ENCODE results near the gene ABCC4. TPM values are rescaled to one million over a fixed set of nuclear protein-coding genes. Genes with fewer than 3 reads are reported as not detected.
"Not testable (repeated sequence)": the region's sequence is repeated elsewhere in the genome, so short reads cannot be mapped to it uniquely, and the experiment has no call there.

ABCC4 gene
- polyA plus RNA-seq, 1 donor from 2014 or later: 5.6 TPM

GRCh38 chr13:95193509-95194230, 107.6 kb downstream of the ABCC4 start:
- H3K4me3 Mint-ChIP-seq: no peak overlapping the region
- H3K4me1 Mint-ChIP-seq: peaks cover 0 to 8% (median 2%) of the 10 kb centered on the region in 3 donors
- H3K36me3 Mint-ChIP-seq: peaks cover 2% of the 10 kb centered on the region
- H3K27me3 Mint-ChIP-seq: no peaks in the 10 kb centered on the region
- no peak overlapping the region for H3K27ac Mint-ChIP-seq
- H3K9me3 Mint-ChIP-seq: no peaks in the 10 kb centered on the region

GRCh38 chr13:95192998-95193397, 108.3 kb downstream of the ABCC4 start:
- H3K4me3 Mint-ChIP-seq: no peak overlapping the region
- H3K4me1 Mint-ChIP-seq: peaks cover 0 to 8% (median 2%) of the 10 kb centered on the region in 3 donors
- no peaks in the 10 kb centered on the region for H3K27me3 Mint-ChIP-seq
- H3K9me3 Mint-ChIP-seq: no peaks in the 10 kb centered on the region
- no peak overlapping the region for H3K27ac Mint-ChIP-seq
- peaks cover 2% of the 10 kb centered on the region for H3K36me3 Mint-ChIP-seq

GRCh38 chr13:95192564-95192945, 108.7 kb downstream of the ABCC4 start:
- H3K4me3 Mint-ChIP-seq, H3K36me3 Mint-ChIP-seq, H3K4me1 Mint-ChIP-seq, H3K27ac Mint-ChIP-seq, H3K27me3 Mint-ChIP-seq, H3K9me3 Mint-ChIP-seq: not testable (repeated sequence)

- Mint-ChIP-seq H3K27ac (no peak overlapping the region), H3K4me1 (peaks cover 0 to 8% (median 2%) of the 10 kb centered on the region in 3 donors), H3K36me3 (peaks cover 1% of the 10 kb centered on the region), H3K9me3 (no peaks in the 10 kb centered on the region), H3K4me3 (no peak overlapping the region), H3K27me3 (no peaks in the 10 kb centered on the region)
Observed at GRCh38 chr13:95191821-95192563, 109.3 kb downstream of the ABCC4 start.

- no peaks in the 10 kb centered on the region for H3K9me3 Mint-ChIP-seq
- no peaks in the 10 kb centered on the region for H3K27me3 Mint-ChIP-seq
- H3K4me1 Mint-ChIP-seq: peaks cover 6 to 13% (median 8%) of the 10 kb centered on the region in 3 donors
- H3K36me3 Mint-ChIP-seq: no peaks in the 10 kb centered on the region
- peak overlapping the region in 1 of 4 donors; percentile 17 for H3K4me3 Mint-ChIP-seq
- H3K27ac Mint-ChIP-seq: no peak overlapping the region
Observed at GRCh38 chr13:95188128-95188527, 113.1 kb downstream of the ABCC4 start.

- Mint-ChIP-seq H3K36me3 (peaks cover 4% of the 10 kb centered on the region), H3K4me1 (peaks cover 6 to 10% (median 8%) of the 10 kb centered on the region in 3 donors), H3K4me3 (peak overlapping the region in 2 of 4 donors; percentile 50 to 72), H3K27ac (peak overlapping the region in 1 of 3 donors; percentile 77), H3K27me3 (no peaks in the 10 kb centered on the region), H3K9me3 (no peaks in the 10 kb centered on the region)
Observed at GRCh38 chr13:95185851-95186250, 115.4 kb downstream of the ABCC4 start.

GRCh38 chr13:95185311-95185710, 115.9 kb downstream of the ABCC4 start:
- peaks cover 6 to 10% (median 8%) of the 10 kb centered on the region in 3 donors for H3K4me1 Mint-ChIP-seq
- no peaks in the 10 kb centered on the region for H3K27me3 Mint-ChIP-seq
- peak overlapping the region in 1 of 4 donors; percentile 50 for H3K4me3 Mint-ChIP-seq
- no peaks in the 10 kb centered on the region for H3K9me3 Mint-ChIP-seq
- peak overlapping the region in 1 of 3 donors; percentile 41 for H3K27ac Mint-ChIP-seq
- peaks cover 6% of the 10 kb centered on the region for H3K36me3 Mint-ChIP-seq

GRCh38 chr13:95184317-95184716, 116.9 kb downstream of the ABCC4 start:
- peaks cover 0 to 6% (median 0%) of the 10 kb centered on the region in 3 donors for H3K9me3 Mint-ChIP-seq
- H3K27me3 Mint-ChIP-seq: no peaks in the 10 kb centered on the region
- no peak overlapping the region for H3K27ac Mint-ChIP-seq
- H3K36me3 Mint-ChIP-seq: peaks cover 6% of the 10 kb centered on the region
- peaks cover 6 to 10% (median 6%) of the 10 kb centered on the region in 3 donors for H3K4me1 Mint-ChIP-seq
- H3K4me3 Mint-ChIP-seq: peak overlapping the region in 1 of 4 donors; percentile 74

GRCh38 chr13:95182570-95183265, 118.5 kb downstream of the ABCC4 start:
- Mint-ChIP-seq H3K9me3 (peaks cover 0 to 6% (median 0%) of the 10 kb centered on the region in 3 donors), H3K4me3 (no peak overlapping the region), H3K4me1 (peaks cover 6 to 10% (median 6%) of the 10 kb centered on the region in 3 donors), H3K27me3 (no peaks in the 10 kb centered on the region), H3K27ac (no peak overlapping the region), H3K36me3 (peaks cover 13% of the 10 kb centered on the region)

GRCh38 chr13:95181586-95181985, 119.7 kb downstream of the ABCC4 start:
- H3K4me3 Mint-ChIP-seq: no peak overlapping the region

GRCh38 chr13:95180513-95181245, 120.6 kb downstream of the ABCC4 start:
- H3K27me3 Mint-ChIP-seq: no peaks in the 10 kb centered on the region
- no peak overlapping the region for H3K4me3 Mint-ChIP-seq

More at GRCh38 chr13:95181586-95181985, 119.7 kb downstream of the ABCC4 start:
- peaks cover 13% of the 10 kb centered on the region for H3K36me3 Mint-ChIP-seq
- H3K4me1 Mint-ChIP-seq: peaks cover 6 to 10% (median 6%) of the 10 kb centered on the region in 3 donors
- H3K27ac Mint-ChIP-seq: no peak overlapping the region
- peaks cover 0 to 6% (median 0%) of the 10 kb centered on the region in 3 donors for H3K9me3 Mint-ChIP-seq
- H3K27me3 Mint-ChIP-seq: no peaks in the 10 kb centered on the region

GRCh38 chr13:95176611-95177259, 124.5 kb downstream of the ABCC4 start:
- Mint-ChIP-seq H3K36me3 (peaks cover 23% of the 10 kb centered on the region), H3K4me1 (no peaks in the 10 kb centered on the region), H3K4me3 (no peak overlapping the region), H3K27ac (no peak overlapping the region), H3K27me3 (no peaks in the 10 kb centered on the region), H3K9me3 (peaks cover 0 to 6% (median 0%) of the 10 kb centered on the region in 3 donors)

More at GRCh38 chr13:95180513-95181245, 120.6 kb downstream of the ABCC4 start:
- no peak overlapping the region for H3K27ac Mint-ChIP-seq
- H3K4me1 Mint-ChIP-seq: peaks cover under 1 to 5% (median 3%) of the 10 kb centered on the region in 3 donors
- H3K36me3 Mint-ChIP-seq: peaks cover 13% of the 10 kb centered on the region
- peaks cover 0 to 6% (median 0%) of the 10 kb centered on the region in 3 donors for H3K9me3 Mint-ChIP-seq

GRCh38 chr13:95174517-95174916, 126.7 kb downstream of the ABCC4 start:
- peaks cover 0 to 1% (median 0%) of the 10 kb centered on the region in 3 donors for H3K9me3 Mint-ChIP-seq
- no peaks in the 10 kb centered on the region for H3K4me1 Mint-ChIP-seq
- no peaks in the 10 kb centered on the region for H3K27me3 Mint-ChIP-seq
- peaks cover 28% of the 10 kb centered on the region for H3K36me3 Mint-ChIP-seq
- H3K27ac Mint-ChIP-seq: no peak overlapping the region
- H3K4me3 Mint-ChIP-seq: no peak overlapping the region

- Mint-ChIP-seq H3K27ac (no peak overlapping the region), H3K4me3 (peak overlapping the region in 1 of 4 donors; percentile 32), H3K27me3 (no peaks in the 10 kb centered on the region), H3K9me3 (no peaks in the 10 kb centered on the region), H3K36me3 (peaks cover 25% of the 10 kb centered on the region), H3K4me1 (no peaks in the 10 kb centered on the region)
Observed at GRCh38 chr13:95168191-95168590, 133.1 kb downstream of the ABCC4 start.

All from IgD-negative memory B cell (primary cell).